GM12873 (cell line): ENCODE results near the gene RORC.

ENCODE experiments used
- CTCF ChIP-seq: IDR thresholded peaks from 2 replicates; pipeline ENCODE4 v1.5.1; 2012; ENCODE audit warnings: low read depth, mild to moderate bottlenecking, moderate library complexity, low read length, control low read depth; ENCODE audit not compliant: insufficient read depth; ENCODE audit errors: missing control alignments

RORC gene

GRCh38 chr1:151814971-151815545 is 16.5 kb downstream of the RORC start:
- TF ChIP-seq CTCF, result no peak

- TF ChIP-seq CTCF, result no peak
Observed at GRCh38 chr1:151814426-151814825, 17.2 kb downstream of the RORC start.

GRCh38 chr1:151813271-151813977 is 18.2 kb downstream of the RORC start:
- TF ChIP-seq CTCF, result no peak

GRCh38 chr1:151811181-151811580 is 20.4 kb downstream of the RORC start:
- no peak for TF ChIP-seq CTCF

- TF ChIP-seq CTCF, result no peak
Observed at GRCh38 chr1:151809985-151810556, 21.5 kb downstream of the RORC start.

GRCh38 chr1:151809290-151809984 is 22.2 kb downstream of the RORC start:
- TF ChIP-seq CTCF, result no peak

- TF ChIP-seq CTCF, result no peak
Observed at GRCh38 chr1:151807766-151808165, 23.8 kb downstream of the RORC start.
